CD4-positive, alpha-beta T cell treated with Interleukin-2 at 100 ng/mL for 4 hours (primary cell): ENCODE measurements around the gene SIK3.
"Not testable (repeated sequence)": the region's sequence is repeated elsewhere in the genome, so short reads cannot be mapped to it uniquely, and the experiment has no call there.

Source experiments
- DNase-seq: peaks from one replicate; pipeline ENCODE4 v3.0.0-alpha.2; 2020; ENCODE audit warnings: low spot score

Gene SIK3

GRCh38 chr11:116825854-116826750, 272.1 kb downstream of the SIK3 start:
- DNase-seq = no peak

DNA sequence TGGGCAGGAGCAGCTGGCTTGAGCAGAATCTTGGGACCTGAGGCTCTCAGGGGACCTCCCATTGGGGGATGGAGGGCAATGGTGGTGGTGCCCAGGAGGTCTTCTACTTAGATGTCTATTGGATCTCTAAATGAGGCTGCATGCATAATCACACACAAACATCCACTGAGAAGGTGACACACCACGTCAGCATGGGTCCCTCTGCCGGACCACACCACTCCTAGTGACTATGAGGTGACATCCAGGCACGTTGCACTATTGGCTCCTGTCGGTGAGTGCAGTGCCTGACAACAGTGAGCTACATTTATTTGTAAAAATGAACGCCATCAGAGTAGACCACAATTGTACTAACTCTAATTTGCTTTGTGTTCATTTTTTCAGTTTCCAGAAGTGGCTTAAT, 272.8 kb downstream of the SIK3 start:
- no peak for DNase-seq

GRCh38 chr11:116823031-116823843, 275.0 kb downstream of the SIK3 start, which contains the start of gene APOA4:
TSS of gene APOA4 (minus strand) at chr11:116823304. CDS start at chr11:116823191, 113 bp downstream.
- no peak for DNase-seq

DNA sequence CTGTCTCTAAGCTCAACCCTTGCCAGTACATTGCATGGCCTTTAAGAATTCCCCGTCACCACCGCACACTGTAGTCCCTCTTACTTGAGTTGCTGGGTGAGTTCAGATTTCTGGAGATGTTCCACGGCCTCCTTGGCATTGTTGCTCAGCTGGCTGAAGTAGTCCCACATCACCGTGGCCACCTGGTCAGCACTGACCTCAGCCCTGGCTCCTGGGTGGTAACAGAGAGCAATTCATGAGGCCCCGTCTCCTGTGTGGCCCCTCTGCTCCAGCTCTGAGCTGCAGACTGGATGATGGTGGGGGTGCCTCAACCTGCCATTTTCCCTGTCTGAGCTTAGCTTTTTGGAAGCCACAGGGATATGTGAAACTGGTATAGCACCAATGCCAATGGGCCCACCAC, 275.7 kb downstream of the SIK3 start:
- no peak for DNase-seq

GRCh38 chr11:116821050-116821918, 276.9 kb downstream of the SIK3 start:
- DNase-seq = no peak

DNA sequence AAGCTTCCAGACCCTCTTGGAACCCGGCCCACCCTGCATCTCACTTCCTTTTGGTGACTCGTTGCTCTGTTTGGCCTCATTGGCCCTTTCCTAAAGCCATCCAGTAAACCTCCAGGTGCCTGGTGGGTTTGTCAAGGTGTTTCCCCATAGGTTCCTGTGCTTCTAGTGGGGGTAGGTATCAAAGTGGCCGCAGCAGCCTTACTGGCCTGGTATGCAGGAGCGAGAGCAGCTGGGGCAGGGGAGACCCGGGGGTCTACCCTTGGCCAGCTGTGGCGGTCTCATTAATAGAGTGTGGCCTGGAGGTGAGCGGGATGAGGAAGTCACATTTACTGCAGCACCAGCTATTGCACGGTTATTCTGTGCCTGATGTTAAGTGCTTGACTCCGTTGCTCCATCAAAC, 279.2 kb downstream of the SIK3 start:
- DNase-seq = no peak

DNA sequence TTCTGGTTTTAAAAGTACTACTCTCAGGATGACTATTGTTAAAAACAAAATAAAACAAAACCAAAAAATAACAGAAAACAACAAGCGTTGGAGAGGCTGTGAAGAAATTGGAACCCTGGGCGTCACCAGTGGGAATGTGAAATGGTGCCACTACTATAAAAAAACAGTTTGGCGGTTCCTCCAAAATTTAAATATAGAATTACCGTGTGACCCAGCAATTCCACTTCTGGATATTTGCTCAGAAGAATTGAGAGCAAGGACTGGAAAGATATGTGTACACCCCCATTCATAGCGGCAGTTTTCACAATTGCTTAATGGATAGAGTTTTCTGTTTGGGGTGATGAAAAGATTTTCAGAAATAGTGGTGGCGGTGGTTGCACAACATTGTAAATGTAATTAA, 283.7 kb downstream of the SIK3 start:
- no peak for DNase-seq

DNA sequence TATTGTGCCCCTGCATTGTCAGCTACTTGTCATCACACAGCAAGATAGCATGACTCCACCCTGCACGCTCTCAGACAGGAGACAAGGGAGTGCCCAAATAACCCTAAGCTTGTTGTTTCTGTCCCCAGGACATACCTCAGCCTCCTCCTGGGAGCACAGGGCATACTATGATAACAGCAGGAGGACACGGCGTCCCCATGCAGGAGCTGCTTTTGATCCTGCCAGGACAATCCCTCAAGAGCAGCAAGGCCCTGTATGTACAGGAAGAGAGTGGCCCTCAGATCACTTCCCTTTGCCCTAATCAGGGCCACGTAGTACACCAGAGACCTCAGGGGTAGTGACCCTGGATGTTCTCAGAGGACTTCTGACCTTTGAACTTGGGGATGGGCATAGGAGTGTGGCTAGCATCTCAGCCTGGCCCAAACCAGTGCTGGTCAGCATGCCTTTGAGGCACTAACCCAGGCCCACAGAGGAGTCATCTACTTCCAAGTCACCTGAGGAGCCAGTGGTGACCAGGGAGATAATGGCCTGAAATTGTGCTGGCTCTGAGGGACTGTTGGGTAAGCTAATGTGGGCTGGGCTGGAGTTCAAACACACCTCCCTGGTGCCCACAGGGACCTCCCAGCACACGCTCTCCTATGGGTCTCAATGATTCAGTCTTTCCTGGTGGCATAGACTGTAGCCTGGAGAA, 284.3 kb downstream of the SIK3 start:
- DNase-seq = no peak

DNA sequence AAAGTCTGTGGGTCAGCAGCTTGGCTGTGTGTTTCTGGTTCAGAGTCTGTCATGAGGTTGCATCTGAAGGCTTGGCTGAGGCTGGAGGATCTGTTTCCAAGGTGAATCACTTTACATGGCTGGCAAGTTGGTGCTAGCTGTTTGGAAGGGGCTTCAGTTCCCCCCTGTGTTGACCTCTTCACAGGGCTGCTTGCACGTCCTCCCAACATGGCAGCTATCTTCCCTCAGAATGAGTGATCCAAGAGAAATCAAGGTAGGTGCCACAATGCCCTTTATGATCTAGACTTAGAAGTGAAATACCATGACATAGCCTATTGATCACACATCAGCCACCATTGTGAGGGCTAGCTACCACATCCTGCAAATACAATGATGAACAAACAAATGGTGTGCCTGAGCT, 285.1 kb downstream of the SIK3 start:
- DNase-seq = no peak

GRCh38 chr11:116812109-116812508, 286.1 kb downstream of the SIK3 start:
- no peak for DNase-seq

DNA sequence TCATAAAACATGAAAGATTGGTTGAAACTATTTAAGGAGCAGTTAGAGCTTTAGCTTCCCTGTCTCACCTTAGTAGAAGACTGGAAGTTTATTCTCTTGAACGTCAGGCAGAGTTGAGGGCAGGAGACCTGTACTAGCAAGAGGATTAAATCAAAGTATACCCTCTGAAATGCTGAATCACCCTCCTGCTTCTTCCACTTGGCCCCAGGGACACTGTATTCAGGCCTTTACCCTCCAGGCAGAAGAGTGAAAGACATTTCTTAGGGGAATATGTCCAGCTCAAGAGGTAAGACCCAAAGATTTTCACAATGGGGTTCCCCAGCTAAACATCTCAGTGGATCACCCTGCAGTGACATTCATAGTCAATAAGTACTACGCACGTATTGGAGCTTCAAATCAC, 287.0 kb downstream of the SIK3 start:
- no peak for DNase-seq

DNA sequence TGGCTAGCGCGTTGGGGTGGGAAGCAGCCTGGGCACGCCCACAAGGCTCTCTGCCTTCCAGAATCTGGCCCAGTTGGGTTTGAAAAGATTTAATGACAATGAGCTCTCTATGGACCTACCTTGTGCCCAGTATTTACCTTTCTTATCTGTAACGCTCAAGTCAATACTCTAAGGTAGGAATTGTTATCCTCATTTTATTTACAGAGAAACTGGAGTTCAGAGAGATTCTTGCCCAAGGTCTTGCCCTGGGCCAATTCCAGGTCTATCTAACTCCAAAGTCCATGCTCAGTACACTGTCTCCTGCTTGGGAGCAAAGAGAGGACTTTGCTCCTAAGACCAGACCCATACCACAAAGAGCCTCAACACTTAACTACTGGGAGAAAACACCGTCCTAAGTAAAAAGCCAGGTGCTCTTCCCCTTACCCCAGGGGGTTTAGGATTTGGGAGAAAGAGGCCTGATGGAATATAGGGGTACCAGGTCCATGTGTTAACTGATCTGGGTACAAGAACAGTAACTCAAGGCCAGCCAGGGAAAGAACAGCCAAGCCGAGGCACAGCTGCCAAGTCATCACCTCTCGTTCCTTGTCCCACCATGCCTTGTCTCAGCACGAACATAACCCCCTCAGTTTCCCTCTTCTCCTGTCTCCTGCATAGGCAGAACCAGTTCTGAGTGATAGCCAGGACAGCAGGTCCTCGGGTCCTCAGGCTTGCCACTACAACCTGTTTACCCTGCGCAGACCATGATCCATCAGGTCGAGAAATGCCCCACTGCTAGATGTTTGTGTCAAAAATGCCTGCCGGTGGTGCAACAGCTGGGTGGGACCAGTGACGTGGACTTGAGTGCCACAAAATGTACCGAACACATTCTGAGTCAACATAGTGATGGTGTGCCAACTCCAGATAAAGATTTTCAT, 289.7 kb downstream of the SIK3 start:
- DNase-seq = no peak

- DNase-seq = no peak
Measured at GRCh38 chr11:116807601-116808261, 290.5 kb downstream of the SIK3 start.

GRCh38 chr11:116804001-116804400, 294.2 kb downstream of the SIK3 start:
- DNase-seq = no peak

DNA sequence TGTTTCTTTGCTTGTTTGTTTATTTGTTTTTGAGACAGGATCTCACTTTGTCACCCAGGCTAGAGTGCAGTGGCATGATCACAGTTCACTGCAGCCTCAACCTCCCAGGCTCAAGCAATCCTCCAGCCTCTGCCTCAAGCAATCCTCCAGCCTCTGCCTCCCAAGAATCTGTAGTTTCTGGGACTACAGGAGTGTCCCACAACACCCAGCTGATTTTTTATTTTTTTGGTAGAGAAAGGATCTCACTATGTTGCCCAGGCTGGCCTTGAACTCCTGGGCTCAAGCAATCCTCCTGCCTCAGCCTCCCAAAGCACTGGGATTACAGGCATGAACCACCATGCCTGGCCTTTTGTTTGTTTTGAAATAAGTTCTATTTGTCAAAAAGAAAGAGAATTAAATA, 296.6 kb downstream of the SIK3 start:
- DNase-seq = not testable (repeated sequence)

DNA sequence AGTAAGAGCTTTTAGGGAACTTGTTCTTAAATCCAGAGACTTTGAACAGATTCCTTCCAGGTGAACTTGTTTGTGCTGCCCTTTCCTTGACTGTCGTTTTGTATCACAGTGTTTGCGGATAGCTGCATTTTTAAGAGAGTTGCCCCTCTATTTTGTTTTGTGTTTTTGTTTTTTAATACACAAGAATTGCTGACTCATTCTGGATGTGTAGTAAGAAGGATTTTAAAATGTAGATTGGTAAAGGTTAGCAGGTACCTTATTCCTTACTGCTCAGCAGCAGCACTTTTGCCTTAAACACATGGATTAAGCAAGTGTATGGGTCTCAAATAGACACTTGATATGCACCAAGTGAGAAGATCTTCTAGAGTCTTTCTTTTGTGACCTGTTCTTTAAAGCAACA, 297.6 kb downstream of the SIK3 start:
- no peak for DNase-seq

DNA sequence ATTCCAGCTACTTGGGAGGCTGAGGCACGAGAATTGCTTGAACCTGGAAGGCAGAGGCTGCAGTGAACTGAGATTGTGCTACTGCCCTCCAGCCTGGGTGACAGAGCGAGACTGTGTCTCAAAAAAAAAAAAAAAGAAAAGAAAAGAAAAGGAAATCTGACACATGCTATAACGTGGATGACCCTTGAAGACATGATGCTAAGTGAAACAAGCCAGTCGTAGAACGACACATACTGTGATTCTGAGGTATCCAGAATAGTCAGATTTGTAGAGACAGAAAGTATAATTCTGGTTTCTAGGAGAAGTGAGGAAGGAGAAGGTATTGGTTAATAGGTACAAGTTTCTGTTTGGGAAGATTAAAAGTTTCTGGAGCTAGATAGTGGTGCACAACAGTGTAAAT, 299.9 kb downstream of the SIK3 start:
- DNase-seq = no peak

DNA sequence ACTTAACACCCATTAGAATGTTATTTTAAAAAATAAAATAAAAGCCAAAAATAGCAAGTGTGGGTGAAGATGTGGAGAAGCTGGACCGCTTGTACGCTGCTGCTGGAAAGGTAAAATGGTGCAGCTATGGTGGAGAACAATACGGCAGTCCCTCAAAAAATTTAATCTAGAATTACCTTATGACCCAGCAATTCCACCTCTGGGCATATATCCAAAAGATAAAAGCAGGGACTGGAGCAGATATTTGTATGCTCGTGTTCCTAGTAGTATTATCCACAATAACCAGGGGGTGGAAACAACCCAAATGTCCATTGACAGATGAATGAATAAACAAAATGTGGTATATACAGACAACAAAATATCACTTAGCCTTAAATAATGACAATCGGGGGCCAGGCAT, 300.4 kb downstream of the SIK3 start:
- DNase-seq = no peak

DNA sequence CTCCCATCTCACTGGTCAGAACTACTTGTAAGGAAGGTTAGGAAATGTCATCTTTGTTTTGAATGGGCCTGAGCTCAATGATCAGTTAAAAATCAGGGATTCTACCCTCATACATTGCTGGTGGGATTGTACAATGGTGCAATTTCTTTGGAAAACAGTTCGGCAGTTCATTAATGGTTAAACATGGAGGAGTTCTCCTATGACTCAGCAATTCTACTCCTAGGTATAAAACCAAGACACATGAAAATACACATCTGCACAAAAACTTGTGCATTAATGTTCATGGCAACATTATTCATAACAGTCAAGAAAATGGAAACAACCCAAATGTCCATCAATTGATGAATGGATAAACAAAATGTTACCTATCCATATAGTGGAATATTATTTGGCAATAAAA, 301.7 kb downstream of the SIK3 start:
- DNase-seq = no peak

DNA sequence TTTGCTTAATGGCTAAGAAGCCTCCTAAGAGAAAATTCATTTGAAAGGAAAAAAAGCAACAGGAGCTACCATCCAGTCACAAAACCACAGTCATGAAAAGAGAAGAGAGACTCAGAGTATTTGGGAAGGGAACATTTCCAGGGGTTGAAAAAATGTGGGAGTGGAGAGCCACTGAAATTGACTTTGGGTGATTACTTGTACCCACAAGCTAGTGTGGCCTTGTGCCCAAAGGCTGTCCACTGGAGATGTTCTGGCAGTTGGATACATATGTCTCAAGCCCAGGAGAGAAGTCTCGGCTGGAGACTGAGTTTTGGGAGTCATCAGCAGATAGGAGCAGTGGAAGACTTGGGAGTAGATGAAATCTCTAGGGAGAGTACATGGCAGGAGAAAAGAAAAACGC, 303.4 kb downstream of the SIK3 start:
- no peak for DNase-seq
